ENCODE data around the gene PRKN.

DNA sequence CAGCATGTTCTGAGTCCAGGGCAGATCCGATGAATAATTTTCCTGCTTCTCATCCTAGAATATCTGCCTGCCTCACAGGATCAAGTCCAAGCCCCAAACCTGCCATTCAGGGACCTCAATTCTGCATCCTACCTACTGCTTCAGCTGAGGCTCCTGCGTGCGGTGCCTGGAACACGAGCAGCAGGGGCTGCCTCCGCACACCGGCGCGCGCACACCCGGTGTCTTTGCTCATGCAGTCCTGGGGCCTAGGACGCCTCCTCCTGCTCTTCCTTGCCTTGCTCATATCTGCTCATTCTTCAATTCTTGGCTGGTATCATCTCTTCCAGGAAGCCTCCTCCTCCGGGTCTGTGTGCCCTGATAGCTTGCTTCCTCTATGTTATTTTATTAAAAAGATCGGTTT lies 1372.6 kb downstream of the PRKN start:
- TF ChIP-seq, protein P1, sequence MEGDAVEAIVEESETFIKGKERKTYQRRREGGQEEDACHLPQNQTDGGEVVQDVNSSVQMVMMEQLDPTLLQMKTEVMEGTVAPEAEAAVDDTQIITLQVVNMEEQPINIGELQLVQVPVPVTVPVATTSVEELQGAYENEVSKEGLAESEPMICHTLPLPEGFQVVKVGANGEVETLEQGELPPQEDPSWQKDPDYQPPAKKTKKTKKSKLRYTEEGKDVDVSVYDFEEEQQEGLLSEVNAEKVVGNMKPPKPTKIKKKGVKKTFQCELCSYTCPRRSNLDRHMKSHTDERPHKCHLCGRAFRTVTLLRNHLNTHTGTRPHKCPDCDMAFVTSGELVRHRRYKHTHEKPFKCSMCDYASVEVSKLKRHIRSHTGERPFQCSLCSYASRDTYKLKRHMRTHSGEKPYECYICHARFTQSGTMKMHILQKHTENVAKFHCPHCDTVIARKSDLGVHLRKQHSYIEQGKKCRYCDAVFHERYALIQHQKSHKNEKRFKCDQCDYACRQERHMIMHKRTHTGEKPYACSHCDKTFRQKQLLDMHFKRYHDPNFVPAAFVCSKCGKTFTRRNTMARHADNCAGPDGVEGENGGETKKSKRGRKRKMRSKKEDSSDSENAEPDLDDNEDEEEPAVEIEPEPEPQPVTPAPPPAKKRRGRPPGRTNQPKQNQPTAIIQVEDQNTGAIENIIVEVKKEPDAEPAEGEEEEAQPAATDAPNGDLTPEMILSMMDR (IDR thresholded peaks at IDR 0.05; ENCODE audit: insufficient read depth, low read length) = no peak
- TF ChIP-seq, protein P2, sequence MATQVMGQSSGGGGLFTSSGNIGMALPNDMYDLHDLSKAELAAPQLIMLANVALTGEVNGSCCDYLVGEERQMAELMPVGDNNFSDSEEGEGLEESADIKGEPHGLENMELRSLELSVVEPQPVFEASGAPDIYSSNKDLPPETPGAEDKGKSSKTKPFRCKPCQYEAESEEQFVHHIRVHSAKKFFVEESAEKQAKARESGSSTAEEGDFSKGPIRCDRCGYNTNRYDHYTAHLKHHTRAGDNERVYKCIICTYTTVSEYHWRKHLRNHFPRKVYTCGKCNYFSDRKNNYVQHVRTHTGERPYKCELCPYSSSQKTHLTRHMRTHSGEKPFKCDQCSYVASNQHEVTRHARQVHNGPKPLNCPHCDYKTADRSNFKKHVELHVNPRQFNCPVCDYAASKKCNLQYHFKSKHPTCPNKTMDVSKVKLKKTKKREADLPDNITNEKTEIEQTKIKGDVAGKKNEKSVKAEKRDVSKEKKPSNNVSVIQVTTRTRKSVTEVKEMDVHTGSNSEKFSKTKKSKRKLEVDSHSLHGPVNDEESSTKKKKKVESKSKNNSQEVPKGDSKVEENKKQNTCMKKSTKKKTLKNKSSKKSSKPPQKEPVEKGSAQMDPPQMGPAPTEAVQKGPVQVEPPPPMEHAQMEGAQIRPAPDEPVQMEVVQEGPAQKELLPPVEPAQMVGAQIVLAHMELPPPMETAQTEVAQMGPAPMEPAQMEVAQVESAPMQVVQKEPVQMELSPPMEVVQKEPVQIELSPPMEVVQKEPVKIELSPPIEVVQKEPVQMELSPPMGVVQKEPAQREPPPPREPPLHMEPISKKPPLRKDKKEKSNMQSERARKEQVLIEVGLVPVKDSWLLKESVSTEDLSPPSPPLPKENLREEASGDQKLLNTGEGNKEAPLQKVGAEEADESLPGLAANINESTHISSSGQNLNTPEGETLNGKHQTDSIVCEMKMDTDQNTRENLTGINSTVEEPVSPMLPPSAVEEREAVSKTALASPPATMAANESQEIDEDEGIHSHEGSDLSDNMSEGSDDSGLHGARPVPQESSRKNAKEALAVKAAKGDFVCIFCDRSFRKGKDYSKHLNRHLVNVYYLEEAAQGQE (IDR thresholded peaks at IDR 0.05; ENCODE audit: insufficient replicate concordance, low read depth) = no peak
